ENCODE measurements around the gene IMMP2L. TPM values are rescaled to one million over a fixed set of nuclear protein-coding genes. Genes with fewer than 3 reads are reported as not detected.

The IMMP2L gene
- total RNA-seq, 2 donors from 2014 or later: 10.5 to 17.4 TPM

DNA sequence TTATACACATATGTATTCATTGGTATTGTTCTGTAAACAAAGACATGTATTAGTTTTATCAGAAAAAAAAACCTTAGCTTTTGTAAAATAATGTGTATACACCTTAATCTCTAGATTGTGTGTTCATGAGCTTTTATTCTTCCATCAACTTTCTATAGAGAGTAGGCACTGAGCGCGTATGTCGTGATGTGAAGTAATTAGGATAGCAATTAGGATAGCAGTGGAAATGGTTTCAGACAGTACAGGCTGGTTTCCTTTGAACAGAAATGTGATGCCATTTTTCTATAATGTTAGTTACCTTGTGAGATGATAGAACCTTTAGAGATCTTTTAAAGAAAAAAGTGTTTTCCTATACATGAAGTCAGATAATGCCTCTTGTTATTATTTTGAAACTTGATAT lies 709.0 kb downstream of the IMMP2L start:
- H3K4me1 ChIP-seq: no peaks in the 10 kb centered on the region
- 80 to 95% methylated on average over 3 of the region's 3 CpGs for WGBS, 2 donors
- TF ChIP-seq, protein P1, sequence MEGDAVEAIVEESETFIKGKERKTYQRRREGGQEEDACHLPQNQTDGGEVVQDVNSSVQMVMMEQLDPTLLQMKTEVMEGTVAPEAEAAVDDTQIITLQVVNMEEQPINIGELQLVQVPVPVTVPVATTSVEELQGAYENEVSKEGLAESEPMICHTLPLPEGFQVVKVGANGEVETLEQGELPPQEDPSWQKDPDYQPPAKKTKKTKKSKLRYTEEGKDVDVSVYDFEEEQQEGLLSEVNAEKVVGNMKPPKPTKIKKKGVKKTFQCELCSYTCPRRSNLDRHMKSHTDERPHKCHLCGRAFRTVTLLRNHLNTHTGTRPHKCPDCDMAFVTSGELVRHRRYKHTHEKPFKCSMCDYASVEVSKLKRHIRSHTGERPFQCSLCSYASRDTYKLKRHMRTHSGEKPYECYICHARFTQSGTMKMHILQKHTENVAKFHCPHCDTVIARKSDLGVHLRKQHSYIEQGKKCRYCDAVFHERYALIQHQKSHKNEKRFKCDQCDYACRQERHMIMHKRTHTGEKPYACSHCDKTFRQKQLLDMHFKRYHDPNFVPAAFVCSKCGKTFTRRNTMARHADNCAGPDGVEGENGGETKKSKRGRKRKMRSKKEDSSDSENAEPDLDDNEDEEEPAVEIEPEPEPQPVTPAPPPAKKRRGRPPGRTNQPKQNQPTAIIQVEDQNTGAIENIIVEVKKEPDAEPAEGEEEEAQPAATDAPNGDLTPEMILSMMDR (IDR thresholded peaks at IDR 0.05): no peak
- H3K9me3 ChIP-seq: no peaks in the 10 kb centered on the region
- H3K36me3 ChIP-seq (replicated peaks in 1 of 2; ENCODE audit: insufficient read depth in 1 of 2, low read depth in 2 of 2): no peaks in the 10 kb centered on the region
- H3K27ac ChIP-seq: no peak overlapping the region
- DNase-seq (no peak), ATAC-seq (no peak)
- intact Hi-C loops (cut with DNase I): no loop called here
- H3K4me3 ChIP-seq: no peak overlapping the region
- H3K27me3 ChIP-seq: no peaks in the 10 kb centered on the region

DNA sequence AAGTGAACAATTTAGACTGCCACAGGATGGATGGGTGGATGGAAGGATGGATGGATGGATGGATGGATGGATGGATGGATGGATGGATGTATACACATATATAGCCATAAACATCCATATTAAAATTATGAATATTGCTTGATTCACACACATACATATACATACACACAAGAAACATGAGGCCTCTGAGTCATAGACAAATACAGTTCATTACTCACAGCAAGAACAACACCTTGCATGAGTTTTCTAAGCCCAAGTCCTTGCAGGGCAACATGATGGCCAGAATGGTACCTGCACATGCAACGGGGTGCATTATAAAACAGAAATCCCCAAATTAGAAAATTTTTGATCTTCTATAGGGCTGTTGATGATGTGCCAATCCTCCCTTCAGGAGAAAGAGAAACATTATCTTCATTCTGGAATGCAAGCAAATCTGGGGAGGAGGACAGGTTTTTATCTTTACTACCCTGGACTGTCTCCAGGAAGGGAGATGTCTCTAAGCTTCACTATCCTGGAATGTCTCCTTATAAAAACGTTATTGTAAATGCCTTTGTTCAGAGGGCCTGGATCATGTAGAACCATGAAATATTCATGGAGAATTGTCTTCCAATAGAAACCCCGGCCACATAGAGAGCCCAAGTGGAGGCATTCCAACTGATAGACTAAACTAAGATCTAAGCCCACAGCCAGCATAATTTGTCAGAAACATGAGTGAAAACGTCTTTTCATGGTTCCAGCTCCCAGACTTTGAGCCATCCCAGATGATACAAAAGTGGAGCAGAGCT lies 709.9 kb downstream of the IMMP2L start:
- H3K27ac ChIP-seq: no peak overlapping the region
- no peak overlapping the region for H3K4me3 ChIP-seq
- DNase-seq: no peak
- H3K4me1 ChIP-seq: no peaks in the 10 kb centered on the region
- H3K27me3 ChIP-seq: no peaks in the 10 kb centered on the region
- intact Hi-C loops (cut with DNase I): no loop called here
- no peaks in the 10 kb centered on the region for H3K9me3 ChIP-seq
- TF ChIP-seq POLR2A (IDR thresholded peaks at IDR 0.05): no peak
- TF ChIP-seq, protein P1 (IDR thresholded peaks at IDR 0.05): no peak
- no peak for ATAC-seq
- H3K36me3 ChIP-seq (replicated peaks in 1 of 2; ENCODE audit: insufficient read depth in 1 of 2, low read depth in 2 of 2): no peaks in the 10 kb centered on the region
- 68 to 71% methylated on average over 4 of the region's 4 CpGs for WGBS, 2 donors

DNA sequence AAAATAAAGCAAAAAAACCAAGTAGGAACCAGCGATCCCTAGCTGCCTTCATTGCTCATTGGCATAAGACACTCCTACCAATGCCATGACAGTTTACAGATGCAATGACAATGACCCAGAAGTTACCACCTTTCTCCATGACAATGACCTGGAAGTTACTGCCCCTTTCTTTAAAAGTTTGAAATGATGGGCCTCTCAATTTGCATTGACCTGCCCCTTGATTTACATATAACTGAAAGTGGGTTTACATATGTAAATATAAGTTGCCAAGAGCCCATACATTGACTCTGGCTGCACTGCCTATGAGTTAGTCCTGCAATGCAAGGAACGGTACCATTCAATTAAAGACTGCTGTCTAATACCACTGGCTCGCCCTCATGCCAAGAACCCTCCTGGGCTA lies 712.1 kb downstream of the IMMP2L start:
- Histone ChIP-seq H3K4me1 (no peaks in the 10 kb centered on the region), H3K9me3 (no peaks in the 10 kb centered on the region), H3K4me3 (no peak overlapping the region), H3K27ac (no peak overlapping the region), H3K27me3 (no peaks in the 10 kb centered on the region), H3K36me3 (replicated peaks in 1 of 2; ENCODE audit: insufficient read depth in 1 of 2, low read depth in 2 of 2) (no peaks in the 10 kb centered on the region)
- no peak for DNase-seq
- no peak for ATAC-seq
- 95 to 98% methylated on average over 3 of the region's 3 CpGs for WGBS, 2 donors
- no peak for TF ChIP-seq POLR2A (IDR thresholded peaks at IDR 0.05)
- TF ChIP-seq, protein P1 (IDR thresholded peaks at IDR 0.05): no peak
- intact Hi-C loops (cut with DNase I): no loop called here

DNA sequence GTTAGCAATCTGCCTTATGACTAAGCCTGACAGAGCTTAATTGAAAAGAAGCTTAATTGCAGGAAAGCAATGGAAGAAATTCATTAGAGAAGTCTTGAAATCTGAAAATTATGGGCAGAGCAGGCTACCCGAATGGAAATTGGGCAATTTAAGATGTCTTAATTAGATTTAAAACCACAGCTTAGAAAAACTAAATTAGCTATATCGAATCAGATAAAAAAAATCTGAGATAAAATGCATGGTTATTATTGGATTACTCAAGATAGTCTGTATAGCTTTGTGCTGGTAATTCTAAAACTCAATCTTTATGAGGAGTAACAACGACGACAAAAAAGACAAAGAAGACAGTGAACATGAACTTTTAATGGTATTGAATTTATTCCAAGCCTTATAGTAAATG lies 719.5 kb downstream of the IMMP2L start:
- WGBS, 2 donors: 90% methylated on average over 4 of the region's 4 CpGs
- no peaks in the 10 kb centered on the region for H3K36me3 ChIP-seq (replicated peaks in 1 of 2; ENCODE audit: insufficient read depth in 1 of 2, low read depth in 2 of 2)
- DNase-seq (no peak), ATAC-seq (no peak)
- H3K9me3 ChIP-seq: no peaks in the 10 kb centered on the region
- TF ChIP-seq POLR2A (IDR thresholded peaks at IDR 0.05): no peak
- TF ChIP-seq, protein P1 (IDR thresholded peaks at IDR 0.05): no peak
- no peak overlapping the region for H3K27ac ChIP-seq
- no peaks in the 10 kb centered on the region for H3K27me3 ChIP-seq
- no peak overlapping the region for H3K4me3 ChIP-seq
- intact Hi-C loops (cut with DNase I): no loop called here
- H3K4me1 ChIP-seq: peaks cover 4% of the 10 kb centered on the region

Measured in body of pancreas (tissue), 4 donors.